Suprapubic skin (tissue), 2 donors: ENCODE data around the gene MARS1.

Source experiments
- EP300 ChIP-seq: sonication (generic); formaldehyde crosslinking; IDR thresholded peaks from one replicate; pipeline ENCODE4 v1.6.1; 2017; ENCODE audit warnings: antibody characterized with exemption
- POLR2A ChIP-seq, 2 donors: fragments of 450-650 bp; IDR thresholded peaks; one replicate each; pipeline ENCODE4 v1.6.1; 2017; ENCODE audit warnings: antibody characterized with exemption in 2 of 2, mild to moderate bottlenecking in 2 of 2, moderate library complexity in 2 of 2

- TF ChIP-seq POLR2A (IDR thresholded peaks at IDR 0.05), result no peak
- TF ChIP-seq EP300, result no peak
Measured at GRCh38 chr12:57451233-57451778, 36.6 kb upstream of the MARS1 start.
